ENCODE data around the gene HSD17B11.

DNA sequence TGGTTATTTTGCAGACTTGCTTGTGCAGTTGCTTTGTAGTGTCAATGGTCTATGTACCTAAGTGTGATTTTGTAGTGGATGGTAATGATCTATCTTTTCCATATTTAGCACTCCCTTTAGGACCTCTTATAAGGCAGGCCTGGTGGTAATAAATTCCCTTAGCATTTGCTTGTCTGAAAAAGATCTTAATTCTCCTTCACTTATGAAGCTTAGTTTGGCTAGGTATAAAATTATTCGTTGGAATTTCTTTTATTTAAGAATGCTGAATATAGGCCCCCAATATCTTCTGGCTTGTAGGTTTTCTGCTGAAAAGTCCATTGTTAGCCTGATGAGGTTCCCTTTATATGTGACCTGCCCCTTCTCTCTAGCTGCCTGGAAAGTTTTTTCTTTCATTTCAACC lies 57.7 kb downstream of the HSD17B11 start:
- TF ChIP-seq CTCF (IDR thresholded peaks at IDR 0.05) = no peak
- no peak for TF ChIP-seq POLR2A (IDR thresholded peaks at IDR 0.05)

Measured in esophagus squamous epithelium (tissue), 4 donors.